ENCODE data around the gene GALNT16.
"Not testable (repeated sequence)": the region's sequence is repeated elsewhere in the genome, so short reads cannot be mapped to it uniquely, and the experiment has no call there.

GALNT16 gene

DNA sequence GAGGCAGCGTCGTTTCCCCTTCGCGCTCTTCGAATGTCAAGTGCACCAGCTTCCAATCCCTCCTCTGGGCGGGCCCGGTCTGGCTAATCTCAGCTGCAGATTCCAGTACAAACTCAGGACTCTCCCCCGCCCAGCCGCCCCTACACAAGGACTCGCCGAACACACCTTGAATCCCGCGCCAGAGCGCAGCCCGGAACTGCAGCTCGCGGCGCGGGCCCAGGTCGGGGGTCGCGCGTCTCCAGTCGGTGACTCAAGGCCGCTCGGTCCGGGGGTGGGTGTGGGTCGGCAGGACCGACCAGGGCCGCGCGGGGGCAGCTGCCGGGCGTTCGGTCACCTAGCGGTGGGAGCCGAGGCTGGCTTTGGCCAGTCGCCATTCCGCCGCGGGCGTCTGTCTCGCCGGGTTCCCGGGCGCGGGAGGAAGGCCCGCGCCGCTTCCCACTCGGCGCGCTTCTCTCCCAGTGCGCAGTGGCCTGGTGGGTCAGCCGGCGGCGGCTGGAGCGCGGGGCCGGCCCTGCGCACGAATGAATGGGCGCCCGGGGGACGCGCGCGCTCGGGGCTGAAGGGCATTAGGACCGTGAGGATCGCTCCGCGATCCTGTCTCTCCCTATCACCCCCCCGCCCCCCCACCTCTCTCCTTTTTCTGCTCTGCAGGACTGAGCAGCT lies at the start of gene GALNT16:
TSS of gene GALNT16 (plus strand) at position 632 of the 663 bp plus-strand sequence. CDS start 133 bp downstream, outside the sequence.
- DNase-seq (ENCODE audit: low spot score) = no peak

- no peak for DNase-seq (ENCODE audit: low spot score)
Measured at GRCh38 chr14:69214393-69214792, 45.6 kb upstream of the GALNT16 start.

- DNase-seq (ENCODE audit: low spot score) = not testable (repeated sequence)
Measured at GRCh38 chr14:69217663-69218062, 42.3 kb upstream of the GALNT16 start.

DNA sequence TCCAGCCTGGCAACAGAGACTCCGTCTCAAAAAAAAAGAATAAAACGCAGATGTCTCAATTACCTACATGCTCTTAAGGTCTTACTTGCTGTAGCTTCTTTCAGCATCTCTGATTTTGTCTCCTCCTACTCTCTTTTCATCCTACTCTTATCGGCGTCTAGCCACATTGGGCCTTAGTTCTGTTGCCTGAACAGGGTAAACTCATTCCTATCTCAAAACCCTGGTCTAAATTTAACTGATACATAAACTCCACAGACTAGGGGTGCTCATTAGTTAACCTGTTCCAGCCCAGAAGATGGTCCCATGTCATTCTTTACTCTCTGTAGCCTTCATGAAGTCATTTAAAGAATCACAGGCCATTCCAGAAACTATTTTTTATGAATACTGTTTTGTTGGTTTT lies 35.0 kb upstream of the GALNT16 start:
- DNase-seq (ENCODE audit: low spot score) = no peak

- no peak for DNase-seq (ENCODE audit: low spot score)
Measured at GRCh38 chr14:69226178-69226577, 33.8 kb upstream of the GALNT16 start.

DNA sequence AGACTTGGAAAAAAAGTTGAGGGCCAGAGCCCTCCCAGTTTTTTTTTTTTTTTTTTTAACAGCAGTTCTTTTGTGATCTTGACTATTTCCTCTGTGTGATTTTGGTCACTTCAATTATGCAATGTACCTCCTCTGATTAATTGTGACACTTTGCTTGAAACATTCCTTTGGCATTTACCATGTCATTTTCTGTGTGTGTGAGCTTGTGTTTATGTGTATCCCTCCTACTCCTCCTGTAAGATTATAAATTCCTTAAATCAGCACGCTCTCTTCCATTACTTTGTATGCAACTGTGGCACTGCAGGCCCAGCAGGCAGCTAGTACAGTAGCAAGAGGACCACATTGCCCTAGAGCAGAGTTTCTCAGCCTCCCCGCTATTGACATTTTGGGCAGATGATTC lies 33.2 kb upstream of the GALNT16 start:
- DNase-seq (ENCODE audit: low spot score) = no peak

- no peak for DNase-seq (ENCODE audit: low spot score)
Measured at GRCh38 chr14:69231486-69231885, 28.5 kb upstream of the GALNT16 start.

GRCh38 chr14:69232388-69232787 lies 27.6 kb upstream of the GALNT16 start:
- no peak for DNase-seq (ENCODE audit: low spot score)

DNA sequence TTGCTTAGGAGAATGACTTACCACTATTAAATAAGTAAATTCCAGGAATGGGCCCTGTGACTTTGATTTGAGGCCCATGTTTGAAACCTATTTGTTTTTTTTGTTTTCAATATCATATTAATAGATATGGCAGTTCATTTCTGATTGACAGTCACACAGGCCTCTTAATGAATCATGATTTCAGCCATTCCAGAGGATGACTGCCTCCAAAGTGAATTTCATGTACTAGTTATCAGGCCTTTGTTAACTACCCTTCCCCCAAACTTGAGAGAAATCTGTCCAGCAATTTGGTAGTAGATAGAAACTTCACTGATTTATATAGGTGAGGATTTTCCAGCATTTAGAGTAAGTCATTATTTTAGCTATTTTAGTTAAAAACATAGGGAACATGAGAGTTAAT lies 25.9 kb upstream of the GALNT16 start:
- DNase-seq (ENCODE audit: low spot score) = no peak

- DNase-seq (ENCODE audit: low spot score) = no peak
Measured at GRCh38 chr14:69235708-69236107, 24.2 kb upstream of the GALNT16 start.

DNA sequence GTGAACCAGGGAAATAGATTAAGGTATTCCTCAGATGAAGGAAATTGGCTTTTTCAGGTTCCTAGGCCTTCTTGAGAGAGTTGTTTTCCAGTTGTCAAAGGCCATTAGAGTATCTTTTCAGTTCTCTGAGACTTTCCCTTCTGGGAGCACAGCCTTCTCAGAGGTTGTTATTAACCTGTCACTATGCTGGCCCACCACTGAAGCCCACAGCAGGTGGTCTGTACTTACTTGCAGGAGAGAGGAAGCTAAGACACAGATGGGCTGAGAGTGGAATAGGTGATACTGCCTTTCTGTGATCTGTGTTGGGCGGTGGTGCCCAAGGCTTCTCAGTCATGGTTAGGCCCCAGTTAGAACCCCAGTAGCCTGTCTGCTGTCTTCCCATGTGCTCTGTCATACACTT lies 22.8 kb upstream of the GALNT16 start:
- DNase-seq (ENCODE audit: low spot score) = no peak

GRCh38 chr14:69237584-69237983 lies 22.4 kb upstream of the GALNT16 start:
- no peak for DNase-seq (ENCODE audit: low spot score)

DNA sequence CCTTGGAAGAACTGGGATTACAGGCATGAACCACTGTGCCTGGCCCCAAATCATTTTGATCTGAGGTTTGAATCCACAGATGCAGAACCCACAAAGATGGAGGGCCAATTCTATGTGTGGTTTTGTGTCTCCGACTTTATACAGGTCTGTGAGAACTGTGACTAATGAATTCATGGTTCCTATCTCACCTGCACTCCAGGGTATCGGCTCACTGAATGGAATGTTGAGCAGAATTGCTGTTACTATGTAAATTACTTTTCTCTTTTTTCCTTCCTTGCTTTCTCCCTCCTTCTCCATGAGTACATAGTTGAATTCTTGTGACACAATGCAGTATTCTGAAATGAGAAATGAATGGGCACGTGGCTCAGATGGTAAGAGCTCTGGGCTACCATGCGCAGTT lies 21.1 kb upstream of the GALNT16 start:
- DNase-seq (ENCODE audit: low spot score) = no peak

DNA sequence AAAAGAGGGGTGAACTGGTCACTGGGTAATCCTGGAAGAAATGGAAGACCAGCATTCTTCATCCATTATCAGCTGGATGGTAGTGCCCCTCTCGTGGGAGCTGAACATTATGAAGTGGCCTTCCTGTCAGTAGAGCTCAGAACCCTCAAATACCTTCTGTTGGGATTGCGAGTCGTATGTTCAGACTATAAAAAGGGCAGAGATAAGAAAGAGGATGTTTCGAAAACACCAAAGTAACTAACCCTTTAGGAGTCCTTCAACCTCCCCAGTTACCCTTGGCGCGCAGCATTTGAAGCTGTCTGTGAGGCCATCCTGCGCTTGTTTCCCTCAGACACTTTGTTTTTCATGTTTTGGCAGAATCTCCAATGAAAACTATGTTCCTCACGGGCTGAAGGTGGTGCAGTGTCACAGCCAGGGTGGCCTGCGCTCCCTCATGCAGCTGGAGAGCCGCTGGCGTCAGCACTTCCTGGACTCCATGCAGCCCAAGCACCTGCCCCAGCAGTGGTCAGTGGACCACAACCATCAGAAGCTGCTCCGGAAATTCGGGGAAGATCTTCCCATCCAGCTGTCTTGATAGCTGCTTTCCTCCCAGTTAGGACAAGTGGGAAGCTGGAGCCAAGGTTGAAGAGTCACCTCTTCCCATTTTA lies 19.3 kb upstream of the GALNT16 start:
- DNase-seq (ENCODE audit: low spot score) = no peak

DNA sequence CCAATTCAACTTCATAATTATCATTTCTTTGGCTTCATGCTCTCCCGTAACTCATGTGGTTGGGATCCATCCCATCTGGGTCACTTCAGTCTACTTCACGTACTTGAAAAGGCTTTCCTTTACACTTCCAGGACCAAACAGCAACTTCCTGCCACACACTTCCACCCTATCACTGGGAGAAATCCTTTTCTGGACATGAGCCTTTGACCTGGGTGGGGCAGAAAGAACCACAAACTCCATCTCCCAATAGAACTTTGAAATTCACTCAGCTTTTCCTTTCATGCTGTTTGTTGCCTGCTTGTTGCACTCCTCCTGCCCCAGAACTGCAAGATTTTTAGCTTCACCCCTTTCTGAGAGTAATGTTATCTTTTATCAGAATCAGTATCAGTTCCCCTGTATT lies 18.4 kb upstream of the GALNT16 start:
- DNase-seq (ENCODE audit: low spot score) = no peak

GRCh38 chr14:69242311-69243224 lies 17.4 kb upstream of the GALNT16 start:
- peak; percentile 56 for DNase-seq (ENCODE audit: low spot score)

GRCh38 chr14:69244946-69245345 lies 15.0 kb upstream of the GALNT16 start:
- no peak for DNase-seq (ENCODE audit: low spot score)

GRCh38 chr14:69246331-69246730 lies 13.6 kb upstream of the GALNT16 start:
- DNase-seq (ENCODE audit: low spot score) = no peak

GRCh38 chr14:69247676-69248440 lies 12.1 kb upstream of the GALNT16 start:
- no peak for DNase-seq (ENCODE audit: low spot score)

DNA sequence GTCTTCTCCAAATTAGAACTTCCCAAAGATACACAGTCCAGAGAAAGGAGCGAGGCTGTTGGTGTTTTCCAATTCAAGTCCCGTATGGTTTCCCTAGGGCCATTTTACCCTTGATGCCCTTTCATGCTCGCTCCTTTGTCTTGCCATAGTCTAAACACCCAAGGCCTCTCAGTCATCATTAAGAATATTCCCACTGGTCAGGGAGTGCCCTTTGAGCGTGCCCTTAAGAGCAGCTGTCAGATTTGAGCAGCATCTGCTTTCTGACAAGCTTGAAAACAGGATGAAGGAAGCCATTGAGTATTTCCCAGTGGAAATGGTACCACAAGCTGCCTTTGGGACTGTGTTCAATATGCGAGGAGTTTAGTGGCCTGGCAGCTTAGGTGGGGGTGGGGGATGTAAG lies 10.4 kb upstream of the GALNT16 start:
- no peak for DNase-seq (ENCODE audit: low spot score)

DNA sequence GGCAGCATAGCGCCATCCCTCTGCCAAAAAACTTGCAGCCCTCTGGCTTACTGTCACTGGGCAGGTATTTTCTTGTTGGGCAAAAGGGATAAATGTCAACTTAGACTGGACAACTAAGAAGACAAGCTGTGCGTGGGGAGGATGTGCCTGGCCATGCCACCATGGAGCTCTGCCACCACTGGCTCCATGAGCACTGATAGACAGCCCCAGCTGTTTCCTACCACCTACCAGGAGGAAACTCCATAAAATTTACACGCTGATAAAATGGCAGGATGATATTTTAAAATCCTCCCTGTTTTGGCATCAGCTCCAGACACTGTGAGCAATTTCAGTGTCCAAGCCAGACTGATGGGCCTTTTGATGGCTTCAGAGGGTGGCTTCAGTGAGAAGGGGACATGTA lies 7.1 kb upstream of the GALNT16 start:
- DNase-seq (ENCODE audit: low spot score) = no peak

DNA sequence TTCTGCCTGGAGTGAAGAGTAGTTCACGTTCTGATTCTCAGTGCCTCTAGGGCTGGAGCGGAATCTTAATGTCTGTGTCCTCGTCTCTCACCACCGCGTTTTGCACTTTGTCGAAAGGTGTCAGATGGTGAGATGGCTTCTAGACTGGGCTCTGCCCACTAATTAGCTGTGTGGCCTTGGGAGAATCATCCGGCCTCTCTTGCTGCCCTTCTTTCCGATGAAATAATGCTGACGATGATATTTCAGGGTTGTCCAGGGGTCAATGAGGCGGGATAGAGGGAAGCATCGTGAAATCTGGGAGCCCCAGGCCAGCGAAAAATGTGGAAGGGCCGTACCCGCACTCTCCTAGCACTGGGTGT lies 811 bp upstream of the GALNT16 start:
- no peak for DNase-seq (ENCODE audit: low spot score)
